NCI-H526 treated with DMSO at 0.1 percent for 48 hours (cell line): ENCODE measurements around the gene SPCS1.

Experiments
- DNase-seq: peaks from one replicate; lab custom pipeline; 2025; lab: John Stamatoyannopoulos, UW

Gene SPCS1

DNA sequence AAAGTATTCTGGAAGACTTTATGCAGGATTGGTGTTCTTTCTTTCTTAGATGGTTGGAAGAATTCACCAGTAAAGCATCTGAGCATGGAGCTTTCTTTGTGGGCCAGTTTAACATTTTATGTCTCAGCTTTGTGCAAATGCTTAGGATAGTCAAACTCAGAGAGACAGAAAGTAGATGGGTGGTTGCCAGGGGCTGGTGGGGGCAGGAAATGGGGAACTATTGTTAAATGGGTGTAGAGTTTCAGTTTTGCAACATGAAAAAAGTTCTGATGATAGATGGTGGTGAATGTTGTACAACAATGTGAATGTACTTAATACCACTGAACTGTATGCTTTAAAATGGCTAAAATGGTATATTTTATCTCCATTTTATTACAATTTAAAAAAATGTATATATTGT, 24.8 kb downstream of the SPCS1 start:
- no peak for DNase-seq

DNA sequence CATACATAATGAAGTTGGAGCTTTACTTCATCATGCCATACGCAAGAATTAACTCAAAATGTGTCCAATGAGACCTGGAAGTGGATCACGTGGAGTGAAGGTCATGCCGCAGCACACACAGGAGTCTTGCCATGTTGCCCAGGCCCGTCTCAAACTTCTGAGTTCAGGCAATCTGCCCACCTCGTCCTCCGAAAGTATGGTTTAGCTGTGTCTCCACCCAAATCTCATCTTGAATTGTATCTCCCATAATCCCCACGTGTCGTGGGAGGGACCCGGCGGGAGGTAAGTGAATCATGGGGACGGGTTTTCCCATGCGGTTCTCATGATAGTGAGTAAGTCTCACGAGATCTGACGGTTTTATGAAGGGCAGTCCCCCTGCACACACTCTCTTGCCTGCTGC, 25.7 kb downstream of the SPCS1 start:
- no peak for DNase-seq

DNA sequence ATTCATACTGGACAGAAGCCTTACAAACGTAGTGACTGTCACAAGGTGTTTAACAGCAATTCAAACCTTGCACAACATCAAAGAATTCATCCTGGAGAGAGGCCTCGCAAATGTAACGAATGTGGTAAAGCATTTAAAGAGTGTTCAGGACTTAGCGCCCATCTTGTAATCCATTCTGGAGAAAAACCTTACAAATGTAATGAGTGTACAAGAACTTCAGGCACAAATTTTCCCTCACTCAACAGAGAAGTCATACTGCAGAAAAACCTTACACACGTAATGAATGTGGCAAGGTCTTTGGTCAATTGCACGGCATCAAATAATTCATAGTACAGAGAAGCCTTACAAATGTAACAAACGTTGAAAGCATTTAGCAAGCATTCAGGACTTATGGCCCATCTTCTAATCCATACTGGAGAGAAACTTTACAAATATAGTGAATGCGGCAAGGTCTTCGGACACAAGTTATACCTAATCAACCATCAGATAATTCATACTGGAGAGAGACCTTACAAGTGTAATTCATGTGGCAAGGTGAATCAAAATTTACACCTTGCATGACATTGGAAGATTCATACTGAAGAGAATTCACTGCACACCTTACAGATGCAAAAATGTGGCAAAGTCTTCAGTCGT, 27.5 kb downstream of the SPCS1 start:
- DNase-seq, result no peak

DNA sequence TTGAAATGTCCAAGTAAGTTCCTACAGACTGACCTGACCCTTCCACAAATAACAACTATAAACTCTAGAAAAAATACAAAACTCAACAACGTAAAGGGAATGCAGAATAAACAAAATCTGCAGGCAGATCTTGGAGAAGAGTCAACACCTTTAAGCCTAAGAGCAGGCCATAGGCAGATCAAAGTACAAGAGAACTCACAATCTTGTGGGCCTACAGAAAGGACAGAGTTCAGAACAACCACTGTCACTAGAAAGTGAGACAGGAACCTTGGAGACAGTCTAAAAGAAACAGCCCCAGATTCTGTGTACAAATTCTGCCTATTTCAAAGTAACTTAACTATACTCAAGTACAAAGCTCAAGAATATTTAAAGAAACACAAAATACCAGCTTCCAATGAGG, 33.8 kb downstream of the SPCS1 start:
- no peak for DNase-seq

DNA sequence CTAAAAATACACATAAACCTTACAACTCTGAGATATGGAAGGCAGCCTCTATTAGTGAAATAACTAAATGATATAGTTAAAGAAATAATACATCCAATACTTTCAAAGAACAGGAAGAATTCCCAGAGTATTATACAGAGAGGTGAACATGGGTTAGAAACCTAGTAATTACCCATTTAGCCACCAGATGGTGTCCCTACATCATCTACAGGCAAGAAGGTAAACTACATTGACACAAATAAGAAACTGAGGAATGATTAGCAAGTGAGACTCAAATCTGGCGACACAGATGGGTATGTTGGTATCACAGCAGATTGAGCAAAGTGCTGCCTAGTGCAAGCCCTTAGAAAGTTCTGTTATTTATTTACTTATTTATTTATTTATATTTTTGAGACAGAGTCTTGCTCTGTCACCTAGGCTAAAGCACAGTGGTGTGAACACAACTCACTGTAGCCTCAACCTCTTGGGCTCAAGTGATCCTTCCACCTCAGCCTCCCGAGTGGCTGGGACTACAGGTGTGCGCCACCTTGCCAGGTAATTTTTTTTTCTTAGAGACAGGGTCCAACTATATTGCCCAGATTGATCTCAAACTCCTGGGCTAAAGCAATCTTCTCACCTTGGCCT, 36.6 kb downstream of the SPCS1 start:
- no peak for DNase-seq

DNA sequence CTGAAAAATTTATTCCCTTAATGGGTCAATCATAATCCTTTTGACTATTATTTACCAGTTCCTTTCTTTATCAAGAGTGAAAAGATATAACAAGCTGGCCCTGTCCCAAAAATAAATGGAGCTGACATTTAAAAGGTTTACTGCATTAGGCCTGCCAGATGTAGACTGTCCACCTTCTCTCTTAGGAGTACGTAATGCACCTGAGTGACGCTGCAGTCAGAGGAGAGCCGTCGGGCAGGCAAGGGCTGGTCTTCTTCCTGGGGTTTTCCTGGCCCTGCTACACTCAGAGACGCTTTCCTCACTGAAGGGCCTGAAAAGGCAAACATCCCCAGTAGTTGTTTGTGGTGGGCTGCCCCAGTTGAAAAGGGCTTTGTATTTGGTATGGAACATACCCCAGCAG, 37.2 kb downstream of the SPCS1 start:
- no peak for DNase-seq

DNA sequence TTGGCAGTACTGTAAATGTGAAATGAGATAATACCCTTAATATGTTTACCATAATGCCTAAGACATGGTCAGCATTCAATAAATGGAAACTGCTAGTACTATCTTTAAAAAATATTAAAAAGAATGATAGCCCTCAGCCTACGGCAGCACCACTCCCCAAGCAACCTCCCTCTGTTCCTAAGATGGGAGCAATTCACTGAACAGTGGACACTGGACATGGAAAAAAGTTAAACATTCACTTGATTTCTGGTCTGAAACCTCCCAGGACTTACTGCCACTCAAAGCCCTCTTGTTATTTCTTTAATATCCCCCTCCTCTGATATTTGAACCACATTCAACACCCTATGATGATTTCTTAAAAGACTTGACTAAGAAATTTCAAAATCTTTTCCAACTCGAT, 37.8 kb downstream of the SPCS1 start:
- DNase-seq, result no peak

DNA sequence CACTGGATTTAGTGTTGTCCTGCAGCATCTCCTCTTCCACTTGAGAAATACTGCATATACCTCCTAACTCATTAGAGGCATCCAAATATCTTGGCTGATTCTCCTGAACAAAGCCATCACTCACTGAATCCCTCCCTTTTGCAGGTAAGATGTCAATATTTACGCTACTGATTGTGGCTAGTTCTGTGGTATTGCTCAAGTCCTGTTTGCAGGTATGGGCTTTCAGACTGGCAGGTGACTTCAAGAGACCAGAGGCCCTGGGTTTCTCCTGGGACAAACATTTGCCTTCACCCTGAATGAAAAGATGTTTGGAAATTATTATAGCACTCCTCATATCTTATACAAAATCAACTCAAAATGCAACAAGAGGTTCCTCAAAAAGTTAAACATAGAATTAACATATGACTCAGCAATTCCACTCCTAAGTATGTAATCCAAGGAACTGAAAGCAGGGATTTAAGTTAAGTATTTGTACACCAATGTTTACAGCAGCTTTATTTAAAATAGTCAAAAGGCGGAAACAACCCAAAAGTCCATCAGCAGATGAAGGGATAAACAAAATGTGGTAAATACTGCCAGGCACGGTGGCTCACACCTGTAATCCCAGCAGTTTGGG, 46.2 kb downstream of the SPCS1 start:
- DNase-seq, result no peak

DNA sequence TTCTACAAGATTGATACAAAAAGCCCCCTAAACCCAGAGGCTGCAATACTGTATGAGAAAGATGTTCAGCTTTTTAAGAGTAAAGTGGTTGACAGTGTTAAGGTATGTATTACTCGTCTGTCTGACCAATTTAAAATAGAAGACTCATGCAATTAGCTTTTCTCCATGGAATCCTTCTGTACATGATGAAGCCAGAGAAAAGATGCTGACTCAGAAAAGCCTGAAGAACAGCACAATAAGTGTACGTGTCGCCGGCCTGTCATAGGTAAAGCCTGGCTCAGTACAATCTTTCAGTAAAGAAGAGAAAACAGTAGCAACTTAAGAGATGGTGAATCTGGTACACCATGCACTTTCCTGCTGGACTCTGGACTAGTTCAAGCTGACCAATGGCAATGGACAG, 48.5 kb downstream of the SPCS1 start:
- DNase-seq, result no peak

DNA sequence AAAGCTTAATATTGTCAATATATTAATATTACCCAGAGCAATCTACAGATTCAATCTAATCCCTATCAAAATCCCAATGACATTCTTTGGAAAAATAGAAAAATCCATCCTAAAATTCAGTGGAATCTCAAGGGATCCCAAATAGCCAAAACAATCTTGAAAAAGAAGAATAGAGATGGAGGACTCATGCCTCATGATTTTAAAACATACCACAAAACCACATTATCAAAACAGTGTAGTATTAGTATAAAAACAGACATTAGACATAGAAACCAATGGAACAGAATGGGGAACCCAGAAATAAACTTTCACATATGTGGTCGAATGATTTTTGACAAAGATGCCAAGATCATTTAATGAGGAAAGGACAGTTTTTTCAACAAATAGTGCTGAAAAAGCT, 50.2 kb downstream of the SPCS1 start:
- DNase-seq, result no peak
